HG03575 (cell line): ENCODE results near the gene GFRA3.

Experiments used
- ATAC-seq: cut with Tn5 transposase; IDR thresholded peaks from one replicate; pipeline ENCODE4 v1.9.1; 2021; ENCODE audit not compliant: unreplicated experiment, insufficient number of reproducible peaks, low FRiP score; ENCODE audit errors: extremely low read depth

GFRA3 gene

DNA sequence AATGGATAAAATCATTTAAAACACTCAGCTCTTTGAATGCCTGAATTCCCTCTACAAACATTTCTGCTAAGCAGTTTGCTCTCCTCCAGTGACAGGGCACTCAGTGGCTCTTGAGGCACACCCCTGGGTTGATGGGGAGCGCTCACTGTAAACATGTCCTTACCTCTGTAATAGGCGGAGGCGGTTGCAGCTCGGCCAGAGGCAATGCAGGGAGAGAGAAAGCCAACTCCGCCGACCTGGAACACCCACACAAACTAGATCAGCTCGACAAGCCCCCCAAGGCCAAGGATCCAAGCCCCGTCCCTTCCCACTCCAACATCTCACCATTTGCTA is 61.6 kb downstream of the GFRA3 start:
- ATAC-seq, result peak; percentile 9

DNA sequence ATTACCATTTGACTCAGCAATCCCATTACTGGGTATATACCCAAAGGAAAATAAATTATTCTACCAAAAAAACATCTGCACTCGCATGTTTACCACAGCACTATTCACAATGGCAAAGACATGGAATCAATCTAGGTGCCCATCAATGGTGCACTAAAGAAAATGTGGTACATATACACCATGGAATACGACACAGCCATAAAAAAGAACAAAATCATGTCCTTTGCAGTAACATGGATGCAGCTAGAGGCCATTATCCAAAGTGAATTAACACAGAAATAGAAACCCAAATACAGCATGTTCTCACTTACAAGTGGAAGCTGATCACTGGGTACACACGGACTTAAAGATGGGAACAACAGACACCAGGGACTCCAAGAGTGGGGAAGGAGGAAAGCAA is 63.4 kb downstream of the GFRA3 start:
- no peak for ATAC-seq
